Right lobe of liver (tissue), 6 donors: Measurements from ENCODE around the gene ITPR1. TPM values are rescaled to one million over a fixed set of nuclear protein-coding genes. Genes with fewer than 3 reads are reported as not detected.

ENCODE experiments used
- ATAC-seq, 4 donors: fragments of 200-7000 bp; cut with Tn5 transposase; one replicate each; pipeline ENCODE4 v1.9.1; 2020; ENCODE audit warnings: mild to moderate bottlenecking in 4 of 4, moderate library complexity in 4 of 4
- DNase-seq, 3 donors: peaks; one replicate each; pipeline ENCODE4 v3.0.0-alpha.2; 2020
- H3K27ac ChIP-seq, 3 donors: fragments of 200-600 bp; one replicate each; pipeline ENCODE4 v1.8.0; 2022
- H3K27me3 ChIP-seq, 2 donors: fragments of 200-600 bp; one replicate each; pipeline ENCODE4 v1.8.0; 2022
- H3K36me3 ChIP-seq, 4 donors: fragments of 200-600 bp; sonication (generic) in 1 of 4; one replicate each; pipeline versions ENCODE4 v1.5.1 to v1.8.0; 2017 to 2022; ENCODE audit warnings: control low read depth in 1 of 4
- H3K4me1 ChIP-seq, 4 donors: fragments of 200-600 bp; sonication (generic) in 1 of 4; one replicate each; pipeline versions ENCODE4 v1.5.1 to v1.8.0; 2017 to 2022; ENCODE audit warnings: control low read depth in 1 of 4
- H3K4me3 ChIP-seq, 3 donors: fragments of 200-600 bp; one replicate each; pipeline ENCODE4 v1.8.0; 2022
- H3K9me3 ChIP-seq, 4 donors: fragments of 200-600 bp; sonication (generic) in 1 of 4; one replicate each; pipeline versions ENCODE4 v1.5.1 to v1.8.0; 2017 to 2022; ENCODE audit warnings: control low read depth in 1 of 4
- POLR2A ChIP-seq: fragments of 450-650 bp; IDR thresholded peaks from one replicate; pipeline ENCODE4 v1.6.1; 2017; ENCODE audit warnings: antibody characterized with exemption, mild to moderate bottlenecking
- WGBS: methylation state at CpG from one replicate; pipeline ENCODE4 v1.1.6; 2018; ENCODE audit warnings: low coverage, low lambda C conversion rate; ENCODE audit not compliant: insufficient coverage; ENCODE audit errors: missing lambda C conversion rate; 5-methylcytosine and 5-hydroxymethylcytosine counted together
- intact Hi-C, 2 donors: fragments of 100-400 bp; cut with DNase I; formaldehyde crosslinking; loops; one replicate each; pipeline versions ENCODE4 v1.11.2 to v1.14.1; 2022
- total RNA-seq, 6 experiments: library from RNA; depleted of rRNA in 2 of 6; stranded (reverse); fragments of >200 nt in 2 of 6; fragmentation: NEBNext Ultra II Directional in 3 of 6; extraction: Animal tissue kit (Norgen Biotek cat#: 25700) in 3 of 6; gene quantifications; one replicate each; pipeline versions ENCODE4 v1.1.0 to v1.2.4, GENCODE V29; 2016 to 2023
- TF ChIP-seq, protein P1 (sequence below), 4 donors: fragments of 200-600 bp in 3 of 4; fragments of 450-650 bp in 1 of 4; IDR thresholded peaks; one replicate each; pipeline versions ENCODE4 v1.5.1 to v1.8.0; 2016 to 2022; ENCODE audit warnings: antibody characterized with exemption in 4 of 4, mild to moderate bottlenecking in 2 of 4
- donor health status: DM: no; HTN: yes; CAD: no.
- donor health status: DM: no; HTN: no; CAD: no.
- donor health status: DM: no; HTN: no; CAD: no.
- donor health status: DM: no; HTN: yes; CAD: no.
- donor health status: DM: no; HTN: yes; CAD: no.

ITPR1 gene
- total RNA-seq, 6 experiments from 2014 or later, result 6.5 to 16.2 (median 11.5) TPM

DNA sequence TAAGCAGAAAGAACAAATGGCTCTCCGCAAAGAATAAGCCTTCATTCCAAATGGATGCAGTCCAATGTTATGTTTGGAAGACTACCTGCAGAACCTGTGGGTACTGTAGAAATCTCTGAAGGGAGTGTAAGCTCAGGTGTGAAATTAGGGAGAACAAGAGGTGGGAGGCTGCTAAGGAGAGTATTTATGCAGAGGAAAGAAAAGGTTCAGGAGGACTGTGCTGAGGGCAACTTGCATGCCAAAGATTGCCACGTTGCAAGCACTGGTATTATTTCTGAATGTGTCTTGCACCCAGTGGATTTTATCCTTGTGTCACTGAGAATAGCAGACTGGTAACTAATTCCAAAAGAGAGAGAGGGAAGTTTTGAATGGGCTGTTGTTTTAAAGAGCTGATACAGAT is 144.1 kb downstream of the ITPR1 start:
- 83% methylated on average over 2 of the region's 2 CpGs for WGBS
- no peaks in the 10 kb centered on the region for H3K36me3 ChIP-seq
- no peaks in the 10 kb centered on the region for H3K9me3 ChIP-seq
- intact Hi-C loops, result no loop called here
- H3K27ac ChIP-seq, result no peak overlapping the region
- no peak overlapping the region for H3K4me3 ChIP-seq
- H3K4me1 ChIP-seq, result no peaks in the 10 kb centered on the region
- H3K27me3 ChIP-seq, result no peaks in the 10 kb centered on the region
- DNase-seq, result no peak
- no peak for TF ChIP-seq POLR2A
- ATAC-seq, result no peak

DNA sequence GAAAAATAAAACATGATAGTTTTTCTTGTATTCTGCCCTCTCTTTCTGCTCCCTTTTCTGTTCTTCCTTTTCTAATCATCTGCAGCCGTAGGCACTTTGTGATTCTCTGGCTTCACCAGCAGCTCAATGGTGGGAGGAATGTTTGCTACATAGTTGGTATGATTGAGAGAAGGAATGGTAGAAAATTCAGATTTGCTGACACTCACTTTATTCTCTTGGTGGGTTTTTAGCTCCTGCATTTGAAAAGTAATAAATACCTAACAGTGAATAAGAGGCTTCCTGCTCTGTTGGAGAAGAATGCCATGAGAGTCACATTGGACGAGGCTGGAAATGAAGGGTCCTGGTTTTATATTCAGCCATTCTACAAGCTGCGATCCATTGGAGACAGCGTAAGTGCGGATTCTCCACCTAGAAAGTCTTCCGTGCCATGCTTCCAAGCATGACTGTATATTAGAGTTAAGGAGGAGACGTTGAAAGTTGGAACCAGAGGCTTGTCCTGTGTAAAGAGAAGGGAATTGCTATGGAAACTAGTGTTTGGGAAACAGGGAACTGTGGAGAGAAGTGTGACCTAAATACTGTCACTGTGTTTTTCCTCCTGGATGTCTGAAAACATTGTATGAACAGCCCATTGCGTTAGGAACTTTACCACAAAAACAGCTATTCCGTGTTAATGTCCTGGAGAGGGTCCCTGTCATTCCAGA is 148.9 kb downstream of the ITPR1 start:
- Histone ChIP-seq H3K36me3 (peaks cover 0 to 7% (median 3%) of the 10 kb centered on the region in 4 donors), H3K4me3 (no peak overlapping the region), H3K27ac (no peak overlapping the region), H3K9me3 (no peaks in the 10 kb centered on the region), H3K27me3 (no peaks in the 10 kb centered on the region), H3K4me1 (no peaks in the 10 kb centered on the region)
- no peak for DNase-seq
- ATAC-seq, result no peak
- TF ChIP-seq, protein P1, sequence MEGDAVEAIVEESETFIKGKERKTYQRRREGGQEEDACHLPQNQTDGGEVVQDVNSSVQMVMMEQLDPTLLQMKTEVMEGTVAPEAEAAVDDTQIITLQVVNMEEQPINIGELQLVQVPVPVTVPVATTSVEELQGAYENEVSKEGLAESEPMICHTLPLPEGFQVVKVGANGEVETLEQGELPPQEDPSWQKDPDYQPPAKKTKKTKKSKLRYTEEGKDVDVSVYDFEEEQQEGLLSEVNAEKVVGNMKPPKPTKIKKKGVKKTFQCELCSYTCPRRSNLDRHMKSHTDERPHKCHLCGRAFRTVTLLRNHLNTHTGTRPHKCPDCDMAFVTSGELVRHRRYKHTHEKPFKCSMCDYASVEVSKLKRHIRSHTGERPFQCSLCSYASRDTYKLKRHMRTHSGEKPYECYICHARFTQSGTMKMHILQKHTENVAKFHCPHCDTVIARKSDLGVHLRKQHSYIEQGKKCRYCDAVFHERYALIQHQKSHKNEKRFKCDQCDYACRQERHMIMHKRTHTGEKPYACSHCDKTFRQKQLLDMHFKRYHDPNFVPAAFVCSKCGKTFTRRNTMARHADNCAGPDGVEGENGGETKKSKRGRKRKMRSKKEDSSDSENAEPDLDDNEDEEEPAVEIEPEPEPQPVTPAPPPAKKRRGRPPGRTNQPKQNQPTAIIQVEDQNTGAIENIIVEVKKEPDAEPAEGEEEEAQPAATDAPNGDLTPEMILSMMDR (IDR thresholded peaks at IDR 0.05), result no peak
- TF ChIP-seq POLR2A, result no peak
- intact Hi-C loops, result no loop called here
- WGBS, result 93% methylated on average over 9 of the region's 9 CpGs

DNA sequence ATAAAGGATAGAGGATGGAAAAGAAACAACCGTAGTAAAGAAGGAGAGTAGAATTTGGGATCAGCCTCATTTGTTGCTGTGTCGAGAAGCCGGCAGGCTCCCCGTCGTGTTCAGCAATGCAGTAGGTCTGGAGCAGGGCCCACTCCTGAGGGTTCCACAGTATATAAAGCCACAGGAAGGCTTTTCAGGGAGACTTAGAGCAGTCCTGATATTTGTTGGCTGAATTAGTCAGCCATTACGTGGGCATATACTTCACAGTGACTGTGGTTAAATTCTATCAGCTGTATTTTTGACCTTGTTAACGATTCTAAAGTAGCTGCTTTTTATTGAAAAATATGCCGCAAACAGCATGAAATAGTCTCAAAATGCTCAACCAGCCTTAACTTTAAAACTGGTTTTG is 149.5 kb downstream of the ITPR1 start:
- ATAC-seq, result no peak
- Histone ChIP-seq H3K27ac (no peak overlapping the region), H3K4me1 (no peaks in the 10 kb centered on the region), H3K36me3 (peaks cover 0 to 7% (median 3%) of the 10 kb centered on the region in 4 donors), H3K27me3 (no peaks in the 10 kb centered on the region), H3K9me3 (no peaks in the 10 kb centered on the region), H3K4me3 (no peak overlapping the region)
- 95% methylated on average over 8 of the region's 8 CpGs for WGBS
- TF ChIP-seq, protein P1 (IDR thresholded peaks at IDR 0.05), result no peak
- no peak for TF ChIP-seq POLR2A
- intact Hi-C loops, result no loop called here
- no peak for DNase-seq

DNA sequence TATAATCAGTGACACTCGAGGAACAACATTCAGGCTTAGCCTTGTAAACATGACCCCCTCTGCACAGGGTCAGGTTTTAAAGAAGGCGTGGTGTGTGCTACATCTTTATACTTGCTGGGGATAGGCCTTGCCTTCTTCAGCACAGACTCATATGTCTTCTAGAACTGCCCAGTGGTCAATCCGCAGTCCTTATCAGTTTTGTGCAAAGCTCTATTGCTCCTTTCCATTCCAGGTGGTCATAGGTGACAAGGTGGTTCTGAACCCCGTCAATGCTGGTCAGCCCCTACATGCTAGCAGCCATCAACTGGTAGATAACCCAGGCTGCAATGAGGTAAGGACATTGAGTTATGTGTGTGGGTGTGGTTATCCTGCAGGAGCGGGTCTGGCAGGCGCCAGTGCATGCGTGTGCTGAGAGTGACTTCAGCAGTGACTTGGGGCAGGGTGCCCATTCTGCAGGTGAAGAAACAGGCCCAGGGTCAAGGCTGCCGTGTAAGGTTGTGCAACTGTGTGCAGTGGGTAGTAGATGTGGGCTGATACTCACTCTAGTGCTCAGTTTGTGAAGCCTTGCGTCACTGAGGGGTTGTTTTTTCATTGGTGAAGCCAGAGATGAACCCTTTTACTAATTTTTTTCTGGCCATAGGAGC is 150.9 kb downstream of the ITPR1 start:
- Histone ChIP-seq H3K4me1 (no peaks in the 10 kb centered on the region), H3K9me3 (no peaks in the 10 kb centered on the region), H3K27me3 (no peaks in the 10 kb centered on the region), H3K4me3 (no peak overlapping the region), H3K27ac (no peak overlapping the region), H3K36me3 (peaks cover 0 to 7% (median 3%) of the 10 kb centered on the region in 4 donors)
- intact Hi-C loops, result no loop called here
- ATAC-seq (peak in 2 of 4 donors; percentile 26 to 55), DNase-seq (peak in 1 of 3 donors; percentile 56)
- WGBS, result 48% methylated on average over 3 of the region's 9 CpGs
- TF ChIP-seq, protein P1 (IDR thresholded peaks at IDR 0.05), result no peak
- no peak for TF ChIP-seq POLR2A

DNA sequence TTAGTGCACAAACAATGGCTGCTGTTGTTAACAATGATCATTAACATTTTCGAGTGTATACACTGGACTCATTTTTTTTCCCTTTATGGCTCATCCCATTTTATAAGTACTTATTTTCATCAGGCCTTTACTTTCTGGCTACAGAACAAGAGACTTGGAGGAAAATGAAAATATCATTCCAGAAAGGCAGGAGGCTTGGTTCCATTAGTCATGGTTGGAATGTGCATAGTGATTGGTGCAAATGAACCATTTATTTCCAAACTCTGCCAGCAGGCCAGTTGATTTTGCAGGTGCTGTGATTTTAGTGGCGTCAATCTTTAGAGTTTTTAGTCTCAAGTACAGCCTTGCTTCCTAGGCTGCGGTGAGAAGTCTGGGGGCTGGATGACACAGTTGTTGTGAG is 151.8 kb downstream of the ITPR1 start:
- Histone ChIP-seq H3K9me3 (no peaks in the 10 kb centered on the region), H3K27me3 (no peaks in the 10 kb centered on the region), H3K27ac (no peak overlapping the region), H3K36me3 (peaks cover 0 to 7% (median 3%) of the 10 kb centered on the region in 4 donors), H3K4me1 (no peaks in the 10 kb centered on the region), H3K4me3 (no peak overlapping the region)
- TF ChIP-seq, protein P1 (IDR thresholded peaks at IDR 0.05), result no peak
- TF ChIP-seq POLR2A, result no peak
- 89% methylated on average over 3 of the region's 3 CpGs for WGBS
- ATAC-seq (no peak), DNase-seq (no peak)
- intact Hi-C loops, result no loop called here
